ENCODE results near the gene VEGFB. TPM values are rescaled to one million over a fixed set of nuclear protein-coding genes. Genes with fewer than 3 reads are reported as not detected.

The VEGFB gene
- total RNA-seq, 1 experiment from 2014 or later, result 47.5 TPM

DNA sequence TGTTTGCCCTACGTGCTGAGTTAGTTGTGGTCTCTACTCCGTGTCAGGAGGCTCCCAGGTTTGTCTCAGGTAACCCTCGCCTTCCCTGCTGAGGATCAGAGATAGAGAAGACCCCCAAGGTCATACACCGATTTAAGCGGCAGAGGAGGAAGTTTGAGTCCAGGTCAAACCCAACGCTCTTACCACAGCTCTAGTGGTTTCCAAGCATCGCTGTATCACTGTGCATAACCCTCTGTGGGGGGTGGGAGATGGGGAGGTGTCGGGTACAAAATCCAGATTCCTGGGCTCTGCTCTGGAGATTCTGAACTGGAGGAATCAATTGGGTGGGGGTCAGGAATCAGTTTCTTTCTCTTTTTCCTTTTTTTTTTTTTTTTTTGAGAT is 3.4 kb upstream of the VEGFB start:
- H3K9me2 ChIP-seq (ENCODE audit: insufficient read depth), result no peaks in the 10 kb centered on the region
- DNase-seq (ENCODE audit: low read depth, low spot score), result no peak
- H3K4me1 ChIP-seq (ENCODE audit: control insufficient read depth in 1 of 2, insufficient read depth in 2 of 2, low read length in 2 of 2), result peaks cover 30 to 71% of the 10 kb centered on the region in 2 experiments
- peak overlapping the region; percentile 61 for H3K27ac ChIP-seq (ENCODE audit: low read depth, low read length)
- no peak overlapping the region for H2AFZ ChIP-seq (ENCODE audit: low read depth, low read length, poor library complexity, severe bottlenecking)
- no TSS peak for BruUV-seq (replicated peaks)
- peak overlapping the region; percentile 88 for H3K9ac ChIP-seq (ENCODE audit: low read length)
- intact Hi-C loops (cut with micrococcal nuclease), result no loop called here
- peak overlapping the region; percentile 99 for H3K4me2 ChIP-seq (ENCODE audit: low read length)
- TF ChIP-seq SIN3A (IDR thresholded peaks at IDR 0.05; ENCODE audit: low read depth), result no peak
- TF ChIP-seq CBX3 (IDR thresholded peaks at IDR 0.05; ENCODE audit: low read depth), result no peak
- no peak for TF ChIP-seq JUND (IDR thresholded peaks at IDR 0.05)
- TF ChIP-seq POLR2A (IDR thresholded peaks at IDR 0.05; ENCODE audit: borderline replicate concordance, extremely low read depth, insufficient read depth, insufficient read length), result no peak
- no peak for TF ChIP-seq ZNF274 (IDR thresholded peaks at IDR 0.05; ENCODE audit: low read depth, low read length)
- no peak for TF ChIP-seq TCF7L2 (IDR thresholded peaks at IDR 0.05; ENCODE audit: borderline replicate concordance, extremely low read depth, insufficient read depth, insufficient read length)
- TF ChIP-seq, protein P1, sequence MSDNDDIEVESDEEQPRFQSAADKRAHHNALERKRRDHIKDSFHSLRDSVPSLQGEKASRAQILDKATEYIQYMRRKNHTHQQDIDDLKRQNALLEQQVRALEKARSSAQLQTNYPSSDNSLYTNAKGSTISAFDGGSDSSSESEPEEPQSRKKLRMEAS (IDR thresholded peaks at IDR 0.05), result no peak
- TF ChIP-seq ELF1 (IDR thresholded peaks at IDR 0.05; ENCODE audit: borderline replicate concordance, low read depth), result no peak
- no peak for TF ChIP-seq ATF3 (IDR thresholded peaks at IDR 0.05)
- TF ChIP-seq YY1 (IDR thresholded peaks at IDR 0.05; ENCODE audit: extremely low read depth, insufficient replicate concordance, low read depth, low read length), result no peak
- no peak for TF ChIP-seq SP1 (IDR thresholded peaks at IDR 0.05; ENCODE audit: low read depth)
- no peak for TF ChIP-seq REST (IDR thresholded peaks at IDR 0.05; ENCODE audit: low read depth)
- no peak for TF ChIP-seq ZFX (IDR thresholded peaks at IDR 0.05)
- no peak for TF ChIP-seq POLR2AphosphoS5 (IDR thresholded peaks at IDR 0.05; ENCODE audit: low read depth, low read length)
- no peak for TF ChIP-seq SRF (IDR thresholded peaks at IDR 0.05; ENCODE audit: low read depth)
- TF ChIP-seq, protein P2, sequence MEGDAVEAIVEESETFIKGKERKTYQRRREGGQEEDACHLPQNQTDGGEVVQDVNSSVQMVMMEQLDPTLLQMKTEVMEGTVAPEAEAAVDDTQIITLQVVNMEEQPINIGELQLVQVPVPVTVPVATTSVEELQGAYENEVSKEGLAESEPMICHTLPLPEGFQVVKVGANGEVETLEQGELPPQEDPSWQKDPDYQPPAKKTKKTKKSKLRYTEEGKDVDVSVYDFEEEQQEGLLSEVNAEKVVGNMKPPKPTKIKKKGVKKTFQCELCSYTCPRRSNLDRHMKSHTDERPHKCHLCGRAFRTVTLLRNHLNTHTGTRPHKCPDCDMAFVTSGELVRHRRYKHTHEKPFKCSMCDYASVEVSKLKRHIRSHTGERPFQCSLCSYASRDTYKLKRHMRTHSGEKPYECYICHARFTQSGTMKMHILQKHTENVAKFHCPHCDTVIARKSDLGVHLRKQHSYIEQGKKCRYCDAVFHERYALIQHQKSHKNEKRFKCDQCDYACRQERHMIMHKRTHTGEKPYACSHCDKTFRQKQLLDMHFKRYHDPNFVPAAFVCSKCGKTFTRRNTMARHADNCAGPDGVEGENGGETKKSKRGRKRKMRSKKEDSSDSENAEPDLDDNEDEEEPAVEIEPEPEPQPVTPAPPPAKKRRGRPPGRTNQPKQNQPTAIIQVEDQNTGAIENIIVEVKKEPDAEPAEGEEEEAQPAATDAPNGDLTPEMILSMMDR (IDR thresholded peaks at IDR 0.05 in 2 of 3, conservative IDR thresholded peaks at IDR 0.05 in 1 of 3; ENCODE audit: borderline replicate concordance in 1 of 3, insufficient read depth in 1 of 3, low read depth in 2 of 3, low read length in 2 of 3), result no peak
- no peak for TF ChIP-seq EGR1 (IDR thresholded peaks at IDR 0.05; ENCODE audit: low read depth)
- TF ChIP-seq FOSL1 (IDR thresholded peaks at IDR 0.05; ENCODE audit: low read depth), result no peak
- TF ChIP-seq CEBPB (IDR thresholded peaks at IDR 0.05; ENCODE audit: low read depth), result no peak
- H3K79me2 ChIP-seq (ENCODE audit: insufficient read depth, low read length), result peaks cover 20% of the 10 kb centered on the region
- no peaks in the 10 kb centered on the region for H4K20me1 ChIP-seq (ENCODE audit: insufficient read depth)
- ChIA-PET CTCF (no interaction called here), RAD21 (ENCODE audit: low non-redundant PET in 1 of 2, low total read pairs in 2 of 2, uncharacterized antibody in 2 of 2, unreplicated experiment in 2 of 2) (no interaction called here), POLR2A (interaction anchor here (1.1 to 3.1 kb wide), 3 partner anchors 8 to 52 kb away, joined by 3 to 11 read pairs (median 4); partner anchors contain the start of gene FKBP2)
- no peaks in the 10 kb centered on the region for H3K9me3 ChIP-seq (ENCODE audit: control insufficient read depth in 1 of 2, insufficient read depth in 1 of 2, low read depth in 1 of 2, low read length in 2 of 2)
- no peak for ATAC-seq
- no peaks in the 10 kb centered on the region for H3K27me3 ChIP-seq (ENCODE audit: insufficient read depth, low read length)
- H3K4me3 ChIP-seq (replicated peaks in 1 of 2; ENCODE audit: low read depth in 1 of 2, low read length in 2 of 2), result peak overlapping the region; percentile 71 to 89
- H3K36me3 ChIP-seq (ENCODE audit: control insufficient read depth in 1 of 2, insufficient read depth in 2 of 2, low read length in 2 of 2), result no peaks in the 10 kb centered on the region
